GM12872 (cell line): Measurements from ENCODE around the gene VDAC1.

Source experiments
- CTCF ChIP-seq: IDR thresholded peaks from 3 replicates; pipeline ENCODE4 v1.5.1; 2011; ENCODE audit warnings: low read depth, mild to moderate bottlenecking, low read length, moderate library complexity; ENCODE audit not compliant: insufficient read depth

VDAC1 gene

GRCh38 chr5:133983674-133984073 is 21.1 kb downstream of the VDAC1 start:
- TF ChIP-seq CTCF: no peak

- peak; percentile 20; the same call in 1 of the 3 replicates for TF ChIP-seq CTCF
These were observed 23.1 kb downstream of the VDAC1 start for GRCh38 chr5:133981714-133982113.

GRCh38 chr5:133980652-133981051 is 24.1 kb downstream of the VDAC1 start:
- no peak for TF ChIP-seq CTCF

- no peak for TF ChIP-seq CTCF
These were observed 25.8 kb downstream of the VDAC1 start for GRCh38 chr5:133978943-133979342.

GRCh38 chr5:133977858-133978257 is 26.9 kb downstream of the VDAC1 start:
- no peak for TF ChIP-seq CTCF

GRCh38 chr5:133977161-133977787 is 27.5 kb downstream of the VDAC1 start:
- TF ChIP-seq CTCF: no peak

GRCh38 chr5:133974142-133974541 is 30.6 kb downstream of the VDAC1 start:
- TF ChIP-seq CTCF: no peak

GRCh38 chr5:133970325-133970909 is 34.4 kb downstream of the VDAC1 start:
- TF ChIP-seq CTCF: no peak
